ENCODE results near the gene KLHL18. TPM values are rescaled to one million over a fixed set of nuclear protein-coding genes. Genes with fewer than 3 reads are reported as not detected.

The KLHL18 gene
- total and polyA plus RNA-seq, 4 donors, result 3.5 to 12.6 (median 10.3) TPM

DNA sequence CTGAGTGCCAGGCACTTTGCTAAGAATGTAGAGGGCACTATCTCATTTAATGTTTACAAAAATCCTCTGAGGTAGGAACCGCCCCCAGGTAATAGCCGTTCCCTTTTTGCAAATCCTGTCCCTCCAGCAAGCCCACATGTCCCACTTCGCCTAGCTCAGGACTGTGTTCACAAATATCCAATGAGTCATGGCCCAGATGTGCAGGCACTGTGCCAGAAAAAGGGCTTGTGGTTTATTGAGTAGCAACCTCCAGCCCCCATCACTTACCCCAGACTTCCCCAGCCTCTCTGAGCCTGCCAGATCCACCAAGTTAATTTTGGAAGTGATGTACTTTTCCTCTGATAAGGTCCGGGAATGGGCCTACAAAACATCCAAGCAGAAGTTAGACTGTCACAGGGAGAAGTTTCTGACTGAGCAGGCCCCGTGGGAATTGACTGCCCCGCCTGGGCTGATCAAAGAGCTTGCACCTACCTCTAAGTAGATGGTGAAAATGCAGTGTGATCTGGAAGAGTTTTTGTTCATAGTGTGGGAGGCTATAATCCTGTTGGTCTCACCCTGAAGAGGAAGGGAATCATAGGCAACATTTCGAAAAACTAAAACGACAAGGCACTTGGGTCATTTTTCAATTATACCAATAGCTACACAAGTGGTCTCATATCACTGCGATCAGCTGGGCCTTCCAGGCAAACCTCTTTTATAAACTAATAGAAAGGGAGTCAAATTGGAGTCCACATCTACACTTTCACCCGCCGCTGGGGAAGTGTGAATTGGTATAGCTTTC is 15.8 kb upstream of the KLHL18 start:
- H3K9me3 ChIP-seq (ENCODE audit: control insufficient read depth in 4 of 4, low read length in 3 of 4), result no peaks in the 10 kb centered on the region
- TF ChIP-seq, protein P1, sequence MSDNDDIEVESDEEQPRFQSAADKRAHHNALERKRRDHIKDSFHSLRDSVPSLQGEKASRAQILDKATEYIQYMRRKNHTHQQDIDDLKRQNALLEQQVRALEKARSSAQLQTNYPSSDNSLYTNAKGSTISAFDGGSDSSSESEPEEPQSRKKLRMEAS (IDR thresholded peaks at IDR 0.05), result no peak
- TF ChIP-seq JUND (IDR thresholded peaks at IDR 0.05), result peak in 1 of 2 donors; percentile 18
- no peak overlapping the region for H3K27ac ChIP-seq (ENCODE audit: low read depth in 1 of 2, low read length in 2 of 2)
- H3K36me3 ChIP-seq (ENCODE audit: control insufficient read depth in 4 of 4, insufficient read depth in 3 of 4, low read depth in 1 of 4, low read length in 3 of 4), result no peaks in the 10 kb centered on the region
- WGBS, result 80% methylated on average over 11 of the region's 11 CpGs
- H3K9ac ChIP-seq (ENCODE audit: low read depth in 1 of 2, low read length in 2 of 2), result no peak overlapping the region
- no peaks in the 10 kb centered on the region for H3K4me1 ChIP-seq (ENCODE audit: control insufficient read depth in 4 of 4, insufficient read depth in 4 of 4, low read length in 3 of 4)
- H3K4me3 ChIP-seq (ENCODE audit: low read depth in 1 of 3, low read length in 3 of 3), result no peak overlapping the region
- no peak for DNase-seq (ENCODE audit: low spot score)
- H3K27me3 ChIP-seq (ENCODE audit: control insufficient read depth in 4 of 4, insufficient read depth in 4 of 4, low read length in 3 of 4), result no peaks in the 10 kb centered on the region

- no peak overlapping the region for H3K27ac ChIP-seq (ENCODE audit: low read depth in 1 of 2, low read length in 2 of 2)
- H3K27me3 ChIP-seq (ENCODE audit: control insufficient read depth in 4 of 4, insufficient read depth in 4 of 4, low read length in 3 of 4), result no peaks in the 10 kb centered on the region
- TF ChIP-seq REST (IDR thresholded peaks at IDR 0.05) (no peak), CTCF (IDR thresholded peaks at IDR 0.05; ENCODE audit: low read depth, low read length, missing input control) (no peak), NR2F2 (IDR thresholded peaks at IDR 0.05) (no peak), YY1 (IDR thresholded peaks at IDR 0.05) (no peak), EGR1 (IDR thresholded peaks at IDR 0.05; ENCODE audit: low read depth in 2 of 2) (no peak), RXRA (IDR thresholded peaks at IDR 0.05) (no peak), FOXA1 (IDR thresholded peaks at IDR 0.05) (no peak), RAD21 (IDR thresholded peaks at IDR 0.05) (no peak), TAF1 (conservative IDR thresholded peaks at IDR 0.05) (no peak), ATF3 (IDR thresholded peaks at IDR 0.05) (no peak), HNF4A (conservative IDR thresholded peaks at IDR 0.05) (no peak), SP1 (IDR thresholded peaks at IDR 0.05) (no peak), JUND (IDR thresholded peaks at IDR 0.05) (no peak), FOXA2 (IDR thresholded peaks at IDR 0.05) (no peak), GABPA (IDR thresholded peaks at IDR 0.05 in 1 of 2, conservative IDR thresholded peaks at IDR 0.05 in 1 of 2) (no peak), HNF4G (IDR thresholded peaks at IDR 0.05) (no peak)
- TF ChIP-seq, protein P1 (IDR thresholded peaks at IDR 0.05), result no peak
- TF ChIP-seq, protein P2, sequence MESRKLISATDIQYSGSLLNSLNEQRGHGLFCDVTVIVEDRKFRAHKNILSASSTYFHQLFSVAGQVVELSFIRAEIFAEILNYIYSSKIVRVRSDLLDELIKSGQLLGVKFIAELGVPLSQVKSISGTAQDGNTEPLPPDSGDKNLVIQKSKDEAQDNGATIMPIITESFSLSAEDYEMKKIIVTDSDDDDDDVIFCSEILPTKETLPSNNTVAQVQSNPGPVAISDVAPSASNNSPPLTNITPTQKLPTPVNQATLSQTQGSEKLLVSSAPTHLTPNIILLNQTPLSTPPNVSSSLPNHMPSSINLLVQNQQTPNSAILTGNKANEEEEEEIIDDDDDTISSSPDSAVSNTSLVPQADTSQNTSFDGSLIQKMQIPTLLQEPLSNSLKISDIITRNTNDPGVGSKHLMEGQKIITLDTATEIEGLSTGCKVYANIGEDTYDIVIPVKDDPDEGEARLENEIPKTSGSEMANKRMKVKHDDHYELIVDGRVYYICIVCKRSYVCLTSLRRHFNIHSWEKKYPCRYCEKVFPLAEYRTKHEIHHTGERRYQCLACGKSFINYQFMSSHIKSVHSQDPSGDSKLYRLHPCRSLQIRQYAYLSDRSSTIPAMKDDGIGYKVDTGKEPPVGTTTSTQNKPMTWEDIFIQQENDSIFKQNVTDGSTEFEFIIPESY (IDR thresholded peaks at IDR 0.05), result no peak
- H3K9me3 ChIP-seq (ENCODE audit: control insufficient read depth in 4 of 4, low read length in 3 of 4), result no peaks in the 10 kb centered on the region
- no peaks in the 10 kb centered on the region for H3K4me1 ChIP-seq (ENCODE audit: control insufficient read depth in 4 of 4, insufficient read depth in 4 of 4, low read length in 3 of 4)
- H3K36me3 ChIP-seq (ENCODE audit: control insufficient read depth in 4 of 4, insufficient read depth in 3 of 4, low read depth in 1 of 4, low read length in 3 of 4), result no peaks in the 10 kb centered on the region
- no peak overlapping the region for H3K4me3 ChIP-seq (ENCODE audit: low read depth in 1 of 3, low read length in 3 of 3)
- no peak for DNase-seq (ENCODE audit: low spot score)
- no peak overlapping the region for H3K9ac ChIP-seq (ENCODE audit: low read depth in 1 of 2, low read length in 2 of 2)
These were observed 15.3 kb upstream of the KLHL18 start for GRCh38 chr3:47267490-47267824.

Measured in liver (tissue), 9 donors.